Neural progenitor cell (in vitro differentiated cells): ENCODE data around the gene SYNGR3. TPM values are rescaled to one million over a fixed set of nuclear protein-coding genes. Genes with fewer than 3 reads are reported as not detected.
"Not testable (repeated sequence)": the region's sequence is repeated elsewhere in the genome, so short reads cannot be mapped to it uniquely, and the experiment has no call there.

ENCODE experiments used
- DNase-seq: peaks from one replicate; pipeline ENCODE4 v3.0.0-alpha.2; 2016; ENCODE audit warnings: low spot score
- H2AFZ ChIP-seq: fragments of 200-600 bp; sonication (generic); replicated peaks from 2 replicates; pipeline ENCODE4 v1.6.1; 2016; ENCODE audit warnings: antibody characterized with exemption
- H3F3A ChIP-seq: fragments of 200-600 bp; sonication (generic); 2 replicates; pipeline ENCODE4 v1.6.1; 2016; ENCODE audit warnings: antibody characterized with exemption, low read depth
- H3K27ac ChIP-seq: fragments of 200-600 bp; sonication (generic); 2 replicates; pipeline ENCODE4 v1.5.1; 2016; ENCODE audit warnings: mild to moderate bottlenecking
- H3K27me3 ChIP-seq: fragments of 200-600 bp; sonication (generic); 2 replicates; pipeline ENCODE4 v1.6.1; 2016; ENCODE audit warnings: mild to moderate bottlenecking, moderate library complexity
- H3K36me3 ChIP-seq: fragments of 200-600 bp; sonication (generic); 2 replicates; pipeline ENCODE4 v1.5.1; 2016
- H3K4me1 ChIP-seq: fragments of 200-600 bp; sonication (generic); 2 replicates; pipeline ENCODE4 v1.6.1; 2016; ENCODE audit warnings: mixed run types
- H3K4me2 ChIP-seq: fragments of 200-600 bp; sonication (generic); 2 replicates; pipeline ENCODE4 v1.6.1; 2016
- H3K4me3 ChIP-seq: fragments of 200-600 bp; sonication (generic); 2 replicates; pipeline ENCODE4 v1.5.1; 2016
- H3K79me2 ChIP-seq: fragments of 200-600 bp; sonication (generic); 2 replicates; pipeline ENCODE4 v1.6.1; 2016; ENCODE audit warnings: low read depth
- H3K9ac ChIP-seq: fragments of 200-600 bp; sonication (generic); 2 replicates; pipeline ENCODE4 v1.6.1; 2016
- H3K9me3 ChIP-seq: fragments of 200-600 bp; sonication (generic); 2 replicates; pipeline ENCODE4 v1.5.1; 2016; ENCODE audit warnings: low read depth
- H4K20me1 ChIP-seq: fragments of 200-600 bp; sonication (generic); 2 replicates; pipeline ENCODE4 v1.6.1; 2016; ENCODE audit warnings: low read depth
- H3K27ac Mint-ChIP-seq: 3 replicates; pipeline ENCODE4 v1.8.0; 2021; ENCODE audit warnings: mixed read lengths
- H3K27me3 Mint-ChIP-seq: 2 replicates; pipeline ENCODE4 v1.8.0; 2022; ENCODE audit warnings: low read depth, mild to moderate bottlenecking, inconsistent platforms, moderate library complexity, mixed read lengths; ENCODE audit not compliant: insufficient read depth
- H3K36me3 Mint-ChIP-seq: 3 replicates; pipeline ENCODE4 v1.8.0; 2021; ENCODE audit warnings: mixed read lengths
- H3K4me1 Mint-ChIP-seq: 3 replicates; pipeline ENCODE4 v1.8.0; 2021; ENCODE audit warnings: mixed read lengths
- H3K4me3 Mint-ChIP-seq: 3 replicates; pipeline ENCODE4 v1.8.0; 2021; ENCODE audit warnings: mild to moderate bottlenecking, moderate library complexity, mixed read lengths
- H3K9me3 Mint-ChIP-seq: 3 replicates; pipeline ENCODE4 v1.8.0; 2020; ENCODE audit warnings: mixed read lengths
- CTCF ChIP-seq: fragments of 200-600 bp; sonication (generic); IDR thresholded peaks from 2 replicates; pipeline ENCODE4 v1.5.1; 2017; ENCODE audit warnings: antibody characterized with exemption, mild to moderate bottlenecking
- EZH2 ChIP-seq: fragments of 200-600 bp; sonication (generic); IDR thresholded peaks from 2 replicates; pipeline ENCODE4 v1.6.1; 2017; ENCODE audit warnings: antibody characterized with exemption, mild to moderate bottlenecking, moderate library complexity
- EZH2phosphoT487 ChIP-seq: fragments of 200-600 bp; sonication (generic); IDR thresholded peaks from 2 replicates; pipeline ENCODE4 v1.6.1; 2017; ENCODE audit warnings: antibody characterized with exemption
- total RNA-seq: library from RNA; depleted of rRNA; stranded (reverse); fragments of >200 nt; gene quantifications from 2 replicates; pipeline ENCODE4 v1.2.3, GENCODE V29; 2015; ENCODE audit warnings: low replicate concordance

The SYNGR3 gene
- total RNA-seq, 1 donor from 2014 or later = 4.4 TPM

GRCh38 chr16:1958143-1958491 lies 31.7 kb upstream of the SYNGR3 start:
- not testable (repeated sequence) for H3K27me3 Mint-ChIP-seq, H3K4me2 ChIP-seq, H3K27me3 ChIP-seq, DNase-seq, H3K27ac ChIP-seq, H3K27ac Mint-ChIP-seq, H3K36me3 Mint-ChIP-seq, H3K9me3 ChIP-seq, H3K9ac ChIP-seq, H3K9me3 Mint-ChIP-seq, H3K36me3 ChIP-seq, H3K4me3 ChIP-seq, H2AFZ ChIP-seq, H3K4me3 Mint-ChIP-seq
- peaks cover 12% of the 10 kb centered on the region for H3K4me1 ChIP-seq
- peaks cover 29% of the 10 kb centered on the region for H4K20me1 ChIP-seq
- peaks cover 19% of the 10 kb centered on the region for H3K4me1 Mint-ChIP-seq
- H3K79me2 ChIP-seq = peaks cover 23% of the 10 kb centered on the region
- H3F3A ChIP-seq = peaks cover 35% of the 10 kb centered on the region

DNA sequence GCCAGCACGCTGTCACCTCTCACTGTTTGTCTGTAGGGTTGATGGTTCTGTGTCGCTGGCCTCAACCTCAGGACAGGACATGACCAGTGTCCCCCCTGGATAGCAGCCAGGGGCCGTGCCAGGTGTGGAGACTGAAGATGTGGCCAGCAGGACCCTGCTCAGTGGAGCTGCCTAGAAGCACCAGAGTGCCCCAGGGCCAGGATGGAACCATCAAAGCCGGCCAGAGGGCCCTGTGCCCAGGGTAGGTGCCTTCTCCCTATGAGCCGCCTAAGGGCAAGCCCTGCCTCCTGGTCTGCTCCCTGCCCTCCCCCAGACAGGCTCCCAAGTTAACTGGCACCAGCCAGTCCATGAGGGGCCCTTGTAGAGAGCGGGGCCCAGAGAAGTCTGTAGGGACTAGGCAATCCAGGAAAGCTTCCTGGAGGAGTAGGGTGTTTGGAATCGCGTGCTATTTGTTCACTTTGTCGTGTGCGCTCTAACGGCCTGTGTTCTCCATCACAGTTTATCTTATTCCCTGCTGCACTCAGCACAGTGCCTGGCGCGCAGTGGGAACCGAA lies 31.0 kb upstream of the SYNGR3 start:
- H3K79me2 ChIP-seq = peaks cover 30% of the 10 kb centered on the region
- peaks cover 41% of the 10 kb centered on the region for H3F3A ChIP-seq
- peak overlapping the region; percentile 84 for H3K4me2 ChIP-seq
- peaks cover 36% of the 10 kb centered on the region for H4K20me1 ChIP-seq
- Mint-ChIP-seq H3K4me1 (peaks cover 25% of the 10 kb centered on the region), H3K4me3 (peak overlapping the region; percentile 96), H3K36me3 (peaks cover 9% of the 10 kb centered on the region), H3K27me3 (peaks cover 2% of the 10 kb centered on the region), H3K27ac (no peak overlapping the region), H3K9me3 (no peaks in the 10 kb centered on the region)
- peaks cover 19% of the 10 kb centered on the region for H3K4me1 ChIP-seq
- H3K36me3 ChIP-seq = no peaks in the 10 kb centered on the region
- H3K27ac ChIP-seq = no peak overlapping the region
- DNase-seq = no peak
- H3K9ac ChIP-seq = no peak overlapping the region
- peak overlapping the region; percentile 76 for H3K4me3 ChIP-seq
- no peaks in the 10 kb centered on the region for H3K27me3 ChIP-seq
- TF ChIP-seq EZH2 (no peak), CTCF (no peak), EZH2phosphoT487 (no peak)
- H3K9me3 ChIP-seq = no peaks in the 10 kb centered on the region
- peak overlapping the region; percentile 90 for H2AFZ ChIP-seq

- peak within 1 kb of the TSS; percentile 68 for H3K9ac ChIP-seq
- Mint-ChIP-seq H3K9me3 (no peaks in the 10 kb centered on the region), H3K4me1 (peaks cover 30% of the 10 kb centered on the region), H3K4me3 (peak within 1 kb of the TSS; percentile 96), H3K27me3 (peaks cover 2% of the 10 kb centered on the region), H3K36me3 (peaks cover 12% of the 10 kb centered on the region), H3K27ac (peak within 1 kb of the TSS; percentile 72)
- peaks cover 47% of the 10 kb centered on the region for H3F3A ChIP-seq
- H3K4me2 ChIP-seq = peak within 1 kb of the TSS; percentile 84
- H3K27me3 ChIP-seq = no peaks in the 10 kb centered on the region
- DNase-seq = peak; percentile 96
- H3K9me3 ChIP-seq = no peaks in the 10 kb centered on the region
- H3K27ac ChIP-seq = no peak within 1 kb of the TSS
- TF ChIP-seq EZH2 = no peak
- TF ChIP-seq CTCF = peak; percentile 60
- peak within 1 kb of the TSS; percentile 76 for H3K4me3 ChIP-seq
- peaks cover 36% of the 10 kb centered on the region for H3K79me2 ChIP-seq
- peak within 1 kb of the TSS; percentile 90 for H2AFZ ChIP-seq
- no peaks in the 10 kb centered on the region for H3K36me3 ChIP-seq
- peaks cover 43% of the 10 kb centered on the region for H4K20me1 ChIP-seq
- H3K4me1 ChIP-seq = peaks cover 19% of the 10 kb centered on the region
These were observed 30.3 kb upstream of the SYNGR3 start, which contains the start of gene NDUFB10 for GRCh38 chr16:1959269-1960039. TSS of gene NDUFB10 (plus strand) at chr16:1959538. CDS start at chr16:1959625, 87 bp downstream.
